GM21423 (cell line): ENCODE data around the gene NFASC.

ENCODE experiments used
- ATAC-seq: cut with Tn5 transposase; IDR thresholded peaks from one replicate; pipeline ENCODE4 v1.9.1; 2021; ENCODE audit warnings: mild to moderate bottlenecking, moderate library complexity; ENCODE audit not compliant: unreplicated experiment

Gene NFASC

DNA sequence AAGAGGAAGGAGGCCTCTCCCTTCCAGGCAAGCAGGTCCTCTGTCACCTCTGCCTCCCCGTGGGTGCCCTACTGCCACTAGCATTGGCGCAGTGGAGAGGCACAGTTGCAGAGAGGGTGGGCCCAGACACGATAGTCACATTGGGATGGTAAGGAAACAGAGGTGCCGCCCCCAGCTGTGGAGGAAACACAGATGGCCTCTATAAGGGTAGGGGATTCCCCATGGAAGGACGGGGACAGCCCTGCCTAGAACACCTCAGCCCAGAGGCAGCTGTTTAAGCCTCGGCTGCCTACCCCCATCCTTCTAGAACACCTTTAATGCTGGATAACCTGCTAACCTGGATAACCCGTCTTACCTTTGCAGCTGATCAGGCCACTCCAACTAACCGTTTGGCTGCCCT lies 106.7 kb downstream of the NFASC start:
- ATAC-seq: no peak

- ATAC-seq: no peak
Observed at GRCh38 chr1:204978782-204979181, 108.1 kb downstream of the NFASC start.

- ATAC-seq: no peak
Observed at GRCh38 chr1:204979306-204979705, 108.6 kb downstream of the NFASC start.

- ATAC-seq: no peak
Observed at GRCh38 chr1:204979891-204980649, 109.4 kb downstream of the NFASC start.

GRCh38 chr1:204980840-204981405 lies 110.3 kb downstream of the NFASC start:
- ATAC-seq: no peak

DNA sequence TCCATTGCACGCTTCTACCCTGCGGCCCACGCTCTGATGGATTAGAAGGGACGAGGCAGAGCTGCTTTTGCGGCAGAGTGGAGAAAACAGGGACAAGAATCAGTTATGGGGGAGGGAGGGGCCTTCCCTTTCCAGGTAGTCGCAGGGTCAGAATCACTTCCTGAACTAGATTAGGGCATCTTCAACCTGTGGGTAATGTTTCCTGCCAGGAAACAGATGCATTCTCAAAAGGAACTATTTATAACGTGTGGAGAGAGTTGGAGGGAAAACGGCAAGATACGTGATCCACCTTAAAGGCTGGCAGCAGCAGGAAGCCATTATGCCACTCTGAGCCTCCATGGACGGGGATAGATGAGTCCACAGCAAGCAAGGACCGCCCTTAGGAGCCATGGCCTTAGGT lies 112.5 kb downstream of the NFASC start:
- ATAC-seq: no peak

DNA sequence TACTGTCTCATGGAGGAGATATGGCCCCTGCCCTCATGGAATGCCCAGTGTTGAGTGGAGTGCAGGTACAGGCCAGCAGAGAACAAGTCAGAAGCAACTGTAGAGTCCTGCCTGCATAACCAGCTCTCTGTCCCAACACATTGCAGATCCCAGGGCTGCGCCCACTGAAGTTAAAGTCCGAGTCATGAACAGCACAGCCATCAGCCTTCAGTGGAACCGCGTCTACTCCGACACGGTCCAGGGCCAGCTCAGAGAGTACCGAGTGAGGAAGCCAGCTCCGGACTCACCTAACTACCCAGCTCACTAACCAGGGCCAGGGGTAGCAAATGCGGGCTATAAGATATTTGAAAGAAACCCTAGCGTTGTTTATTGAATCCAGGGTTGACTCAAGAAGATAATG lies 113.2 kb downstream of the NFASC start:
- no peak for ATAC-seq

DNA sequence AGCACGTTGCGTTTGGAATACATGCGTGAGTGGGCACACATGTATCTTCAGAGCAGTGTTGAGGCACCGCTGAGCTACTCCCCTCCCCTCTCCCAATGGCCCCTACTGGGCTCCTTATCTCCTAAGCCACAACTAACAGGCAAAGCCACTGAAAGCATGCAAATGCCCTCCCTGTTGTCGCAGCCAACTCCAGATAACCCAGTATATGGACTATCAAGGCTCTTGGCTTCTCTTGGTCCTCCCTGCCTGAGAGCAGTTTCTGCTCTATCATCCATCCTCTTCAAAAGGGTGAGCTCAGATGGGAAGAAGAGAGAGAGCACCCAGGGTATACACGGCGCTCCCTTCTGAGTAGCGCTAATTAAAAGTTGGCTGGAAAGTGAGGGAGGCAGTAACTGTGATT lies 113.8 kb downstream of the NFASC start:
- ATAC-seq: no peak

GRCh38 chr1:204986181-204986580 lies 115.5 kb downstream of the NFASC start:
- ATAC-seq: no peak

GRCh38 chr1:204987689-204988088 lies 117.0 kb downstream of the NFASC start:
- no peak for ATAC-seq

DNA sequence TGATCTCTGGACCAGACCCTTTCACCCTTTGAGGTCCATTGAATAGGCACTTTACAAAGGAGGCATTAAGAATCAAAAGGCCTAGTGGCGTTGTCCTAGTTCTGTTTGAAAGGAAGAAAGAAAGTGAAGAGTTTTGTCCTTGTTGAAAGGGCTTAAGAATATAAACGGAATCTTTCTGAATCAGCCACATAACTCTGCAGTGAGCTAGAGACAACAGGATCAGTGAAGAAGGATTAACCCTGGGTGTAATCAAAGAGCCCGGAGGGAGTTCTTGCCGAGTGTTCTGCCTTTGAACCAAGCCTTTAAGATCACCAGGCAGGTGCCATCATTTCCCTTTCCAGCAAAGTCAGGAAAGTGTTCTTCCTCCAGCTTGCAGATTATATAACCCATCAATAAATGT lies 117.5 kb downstream of the NFASC start:
- ATAC-seq: no peak

DNA sequence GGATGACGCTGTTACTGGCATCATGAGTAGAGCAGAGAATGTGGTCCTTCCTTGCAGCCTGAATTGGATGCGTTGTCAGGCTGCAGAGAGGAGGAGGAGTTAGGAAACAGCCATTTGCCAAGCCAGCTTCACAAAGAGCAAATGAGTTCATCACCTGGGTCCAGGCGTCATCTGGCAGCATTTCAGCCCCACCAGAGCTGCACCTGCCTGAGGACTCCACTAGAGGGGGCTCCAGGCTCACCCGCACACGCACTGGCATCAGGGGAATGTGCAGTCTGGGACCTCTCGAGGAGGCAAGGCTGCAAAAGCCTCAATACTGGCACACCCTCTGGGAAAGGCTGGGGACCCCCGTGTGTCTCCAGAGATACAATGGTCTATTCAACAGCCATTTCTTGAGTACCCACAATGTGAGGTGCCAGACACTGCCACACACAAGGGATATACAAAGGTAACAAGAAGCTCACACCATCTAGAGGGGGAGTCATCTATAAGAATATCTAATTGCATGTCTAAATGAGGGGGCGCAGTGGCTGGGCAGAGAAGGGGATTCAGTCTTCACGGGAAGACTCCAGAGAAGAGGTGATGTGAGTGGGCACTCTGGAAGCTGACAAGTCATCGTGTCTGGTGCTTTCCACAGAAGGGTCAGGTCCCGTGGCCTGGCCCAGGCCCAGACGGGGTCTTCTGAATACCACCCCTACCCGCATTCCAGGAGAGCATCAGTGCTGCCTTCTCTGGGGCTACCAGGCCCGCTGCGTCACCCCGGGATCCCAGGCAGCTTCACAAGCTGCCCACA lies 118.8 kb downstream of the NFASC start:
- ATAC-seq: no peak

DNA sequence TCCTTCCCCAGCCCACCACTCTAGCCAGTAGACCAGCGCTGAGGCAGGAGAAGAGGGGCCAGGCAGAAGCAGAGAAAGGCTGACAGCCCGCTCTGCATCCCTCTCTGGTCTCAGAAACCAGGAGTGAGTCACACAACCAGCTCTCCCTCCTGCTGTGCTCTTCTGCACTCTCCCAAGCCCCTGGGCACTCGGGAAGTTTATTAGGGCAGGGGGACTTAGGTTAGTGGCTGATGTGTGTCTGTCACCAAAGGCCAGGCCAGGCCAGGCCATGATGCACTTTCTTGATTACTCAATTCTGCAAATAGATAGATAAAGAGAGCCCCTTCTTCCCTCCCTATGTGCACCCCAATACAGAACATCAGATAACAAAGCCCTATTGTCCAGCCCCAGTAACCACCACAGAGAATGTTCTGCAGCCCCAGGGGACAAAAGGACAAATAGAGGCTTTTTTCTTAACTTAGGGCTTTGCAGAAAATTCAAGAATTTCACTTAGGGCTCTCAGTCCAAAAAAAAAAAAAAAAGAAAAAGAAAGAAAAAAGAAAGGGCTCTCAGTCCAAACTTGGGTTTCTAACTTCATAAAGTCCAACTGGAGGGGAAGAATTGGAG lies 119.5 kb downstream of the NFASC start:
- no peak for ATAC-seq

- ATAC-seq: no peak
Observed at GRCh38 chr1:204990721-204991341, 120.2 kb downstream of the NFASC start.

DNA sequence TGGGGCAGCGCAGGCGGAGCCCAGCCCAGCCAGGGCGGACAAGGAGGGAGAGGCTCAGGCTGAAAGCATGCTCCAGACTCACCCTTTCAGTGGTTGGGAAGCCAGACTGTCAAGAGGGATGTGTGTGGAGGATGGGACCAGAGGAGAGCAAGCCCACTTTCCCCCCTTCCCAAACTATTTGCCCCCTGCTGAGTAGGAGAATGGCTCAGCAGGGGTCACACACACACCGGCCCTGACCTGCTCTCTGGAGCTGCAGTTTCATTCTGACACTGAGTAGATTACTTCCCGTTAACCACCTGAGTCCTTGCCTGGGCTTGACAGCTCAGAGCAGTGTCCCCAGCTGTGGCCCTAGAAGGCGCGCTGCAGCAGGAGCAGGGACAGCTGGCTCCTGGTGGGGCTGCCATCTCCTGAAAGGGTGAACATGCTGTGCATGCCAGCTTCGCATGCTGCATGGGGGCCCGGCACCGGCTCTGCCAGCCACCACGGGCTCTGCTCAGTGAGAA lies 120.7 kb downstream of the NFASC start:
- no peak for ATAC-seq

- no peak for ATAC-seq
Observed at GRCh38 chr1:204992201-204992997, 121.7 kb downstream of the NFASC start.

GRCh38 chr1:204992998-204993314 lies 122.3 kb downstream of the NFASC start:
- no peak for ATAC-seq

- no peak for ATAC-seq
Observed at GRCh38 chr1:204994086-204994862, 123.6 kb downstream of the NFASC start.

DNA sequence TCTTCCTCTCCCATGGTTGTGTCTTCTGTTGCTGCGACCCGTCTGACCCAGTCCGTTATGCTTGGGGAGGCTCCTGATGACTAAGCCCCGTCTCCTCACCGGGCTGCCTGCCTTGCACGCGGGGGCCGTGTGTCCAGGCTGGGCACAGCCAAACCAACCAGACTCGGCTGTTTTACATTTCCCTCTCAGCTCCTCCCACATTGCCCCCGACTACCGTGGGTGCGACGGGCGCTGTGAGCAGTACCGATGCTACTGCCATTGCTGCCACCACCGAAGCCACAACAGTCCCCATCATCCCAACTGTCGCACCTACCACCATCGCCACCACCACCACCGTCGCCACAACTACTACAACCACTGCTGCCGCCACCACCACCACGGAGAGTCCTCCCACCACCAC lies 126.3 kb downstream of the NFASC start:
- no peak for ATAC-seq
